ENCODE results near the gene DDX27.

DNA sequence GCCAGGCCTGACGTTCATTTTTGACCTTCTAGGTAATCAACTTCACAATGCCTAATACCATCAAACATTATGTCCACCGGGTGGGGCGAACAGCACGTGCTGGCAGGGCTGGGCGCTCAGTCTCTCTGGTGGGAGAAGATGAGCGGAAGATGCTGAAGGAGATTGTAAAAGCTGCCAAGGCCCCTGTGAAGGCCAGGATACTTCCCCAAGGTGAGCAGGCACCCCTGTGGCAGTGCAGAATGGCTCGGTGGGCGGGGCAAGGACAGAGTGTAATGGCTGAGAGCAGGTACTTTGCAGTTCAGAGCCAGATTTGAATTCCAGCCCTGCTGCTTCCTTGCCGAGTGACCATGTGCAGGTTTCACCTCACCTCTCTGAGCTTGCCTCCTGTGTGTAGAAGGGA is 17.1 kb downstream of the DDX27 start:
- TF ChIP-seq, protein P1, sequence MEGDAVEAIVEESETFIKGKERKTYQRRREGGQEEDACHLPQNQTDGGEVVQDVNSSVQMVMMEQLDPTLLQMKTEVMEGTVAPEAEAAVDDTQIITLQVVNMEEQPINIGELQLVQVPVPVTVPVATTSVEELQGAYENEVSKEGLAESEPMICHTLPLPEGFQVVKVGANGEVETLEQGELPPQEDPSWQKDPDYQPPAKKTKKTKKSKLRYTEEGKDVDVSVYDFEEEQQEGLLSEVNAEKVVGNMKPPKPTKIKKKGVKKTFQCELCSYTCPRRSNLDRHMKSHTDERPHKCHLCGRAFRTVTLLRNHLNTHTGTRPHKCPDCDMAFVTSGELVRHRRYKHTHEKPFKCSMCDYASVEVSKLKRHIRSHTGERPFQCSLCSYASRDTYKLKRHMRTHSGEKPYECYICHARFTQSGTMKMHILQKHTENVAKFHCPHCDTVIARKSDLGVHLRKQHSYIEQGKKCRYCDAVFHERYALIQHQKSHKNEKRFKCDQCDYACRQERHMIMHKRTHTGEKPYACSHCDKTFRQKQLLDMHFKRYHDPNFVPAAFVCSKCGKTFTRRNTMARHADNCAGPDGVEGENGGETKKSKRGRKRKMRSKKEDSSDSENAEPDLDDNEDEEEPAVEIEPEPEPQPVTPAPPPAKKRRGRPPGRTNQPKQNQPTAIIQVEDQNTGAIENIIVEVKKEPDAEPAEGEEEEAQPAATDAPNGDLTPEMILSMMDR (IDR thresholded peaks at IDR 0.05; ENCODE audit: low read depth, low read length, missing input control): no peak
- TF ChIP-seq, protein P2, sequence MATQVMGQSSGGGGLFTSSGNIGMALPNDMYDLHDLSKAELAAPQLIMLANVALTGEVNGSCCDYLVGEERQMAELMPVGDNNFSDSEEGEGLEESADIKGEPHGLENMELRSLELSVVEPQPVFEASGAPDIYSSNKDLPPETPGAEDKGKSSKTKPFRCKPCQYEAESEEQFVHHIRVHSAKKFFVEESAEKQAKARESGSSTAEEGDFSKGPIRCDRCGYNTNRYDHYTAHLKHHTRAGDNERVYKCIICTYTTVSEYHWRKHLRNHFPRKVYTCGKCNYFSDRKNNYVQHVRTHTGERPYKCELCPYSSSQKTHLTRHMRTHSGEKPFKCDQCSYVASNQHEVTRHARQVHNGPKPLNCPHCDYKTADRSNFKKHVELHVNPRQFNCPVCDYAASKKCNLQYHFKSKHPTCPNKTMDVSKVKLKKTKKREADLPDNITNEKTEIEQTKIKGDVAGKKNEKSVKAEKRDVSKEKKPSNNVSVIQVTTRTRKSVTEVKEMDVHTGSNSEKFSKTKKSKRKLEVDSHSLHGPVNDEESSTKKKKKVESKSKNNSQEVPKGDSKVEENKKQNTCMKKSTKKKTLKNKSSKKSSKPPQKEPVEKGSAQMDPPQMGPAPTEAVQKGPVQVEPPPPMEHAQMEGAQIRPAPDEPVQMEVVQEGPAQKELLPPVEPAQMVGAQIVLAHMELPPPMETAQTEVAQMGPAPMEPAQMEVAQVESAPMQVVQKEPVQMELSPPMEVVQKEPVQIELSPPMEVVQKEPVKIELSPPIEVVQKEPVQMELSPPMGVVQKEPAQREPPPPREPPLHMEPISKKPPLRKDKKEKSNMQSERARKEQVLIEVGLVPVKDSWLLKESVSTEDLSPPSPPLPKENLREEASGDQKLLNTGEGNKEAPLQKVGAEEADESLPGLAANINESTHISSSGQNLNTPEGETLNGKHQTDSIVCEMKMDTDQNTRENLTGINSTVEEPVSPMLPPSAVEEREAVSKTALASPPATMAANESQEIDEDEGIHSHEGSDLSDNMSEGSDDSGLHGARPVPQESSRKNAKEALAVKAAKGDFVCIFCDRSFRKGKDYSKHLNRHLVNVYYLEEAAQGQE (IDR thresholded peaks at IDR 0.05): no peak
